Peyer's patch (tissue), 4 donors: ENCODE measurements around the gene EMC10. TPM values are rescaled to one million over a fixed set of nuclear protein-coding genes. Genes with fewer than 3 reads are reported as not detected.

ENCODE experiments used
- DNase-seq, 3 donors: peaks; one replicate each; pipeline ENCODE4 v3.0.0-alpha.2; 2017 to 2019
- H3K27ac ChIP-seq, 4 donors: fragments of 200-600 bp; sonication (generic); one replicate each; pipeline ENCODE4 v1.5.1; 2016 to 2019
- H3K27me3 ChIP-seq, 2 donors: fragments of 200-600 bp; sonication (generic); one replicate each; pipeline ENCODE4 v1.5.1; 2019
- H3K36me3 ChIP-seq, 3 donors: fragments of 200-600 bp; sonication (generic); one replicate each; pipeline ENCODE4 v1.5.1; 2016 to 2019
- H3K4me1 ChIP-seq, 4 donors: fragments of 200-600 bp; sonication (generic); one replicate each; pipeline ENCODE4 v1.5.1; 2016 to 2019
- H3K4me3 ChIP-seq, 4 donors: fragments of 200-600 bp; sonication (generic); 1 replicate in 3 of 4; 2 replicates in 1 of 4; pipeline ENCODE4 v1.5.1; 2016 to 2019; ENCODE audit warnings: mild to moderate bottlenecking in 1 of 4
- H3K9me3 ChIP-seq, 4 donors: fragments of 200-600 bp; sonication (generic); one replicate each; pipeline ENCODE4 v1.5.1; 2016 to 2019; ENCODE audit warnings: mild to moderate bottlenecking in 1 of 4
- CTCF ChIP-seq, 6 experiments: fragments of 450-650 bp in 4 of 6; fragments of 200-600 bp in 2 of 6; sonication (generic) in 1 of 6; IDR thresholded peaks; one replicate each; pipeline ENCODE4 v1.5.1; 2017 to 2019; ENCODE audit warnings: antibody characterized with exemption in 6 of 6, mild to moderate bottlenecking in 3 of 6, moderate library complexity in 1 of 6
- POLR2A ChIP-seq, 2 donors: fragments of 450-650 bp; IDR thresholded peaks; one replicate each; pipeline ENCODE4 v1.5.1; 2017; ENCODE audit warnings: antibody characterized with exemption in 2 of 2, mild to moderate bottlenecking in 2 of 2, moderate library complexity in 2 of 2
- total RNA-seq, 4 donors: library from RNA; depleted of rRNA; stranded (reverse); fragments of >200 nt; gene quantifications; one replicate each; pipeline ENCODE4 v1.1.0, GENCODE V29; 2016

EMC10 gene
- total RNA-seq, 4 donors from 2014 or later = 63.5 to 134 (median 117) TPM

GRCh38 chr19:50447750-50448149 lies 28.6 kb upstream of the EMC10 start:
- Histone ChIP-seq H3K4me1 (no peaks in the 10 kb centered on the region), H3K9me3 (no peaks in the 10 kb centered on the region), H3K27me3 (no peaks in the 10 kb centered on the region), H3K36me3 (no peaks in the 10 kb centered on the region), H3K4me3 (no peak overlapping the region), H3K27ac (no peak overlapping the region)
- no peak for TF ChIP-seq CTCF (IDR thresholded peaks at IDR 0.05)
- no peak for TF ChIP-seq POLR2A (IDR thresholded peaks at IDR 0.05)
- DNase-seq = no peak

- Histone ChIP-seq H3K27ac (no peak overlapping the region), H3K4me1 (no peaks in the 10 kb centered on the region), H3K27me3 (no peaks in the 10 kb centered on the region), H3K36me3 (no peaks in the 10 kb centered on the region), H3K4me3 (no peak overlapping the region), H3K9me3 (no peaks in the 10 kb centered on the region)
- DNase-seq = no peak
- TF ChIP-seq POLR2A (IDR thresholded peaks at IDR 0.05) = no peak
Measured at GRCh38 chr19:50449236-50449899, 26.9 kb upstream of the EMC10 start.

GRCh38 chr19:50450369-50451222 lies 25.7 kb upstream of the EMC10 start:
- H3K27me3 ChIP-seq = no peaks in the 10 kb centered on the region
- TF ChIP-seq CTCF (IDR thresholded peaks at IDR 0.05) (no peak), POLR2A (IDR thresholded peaks at IDR 0.05) (no peak)
- H3K4me1 ChIP-seq = no peaks in the 10 kb centered on the region
- H3K9me3 ChIP-seq = no peaks in the 10 kb centered on the region
- no peak overlapping the region for H3K27ac ChIP-seq
- H3K4me3 ChIP-seq = no peak overlapping the region
- DNase-seq = no peak
- H3K36me3 ChIP-seq = no peaks in the 10 kb centered on the region

GRCh38 chr19:50451223-50451534 lies 25.1 kb upstream of the EMC10 start:
- Histone ChIP-seq H3K27me3 (no peaks in the 10 kb centered on the region), H3K9me3 (no peaks in the 10 kb centered on the region), H3K4me3 (no peak overlapping the region), H3K27ac (no peak overlapping the region), H3K36me3 (no peaks in the 10 kb centered on the region), H3K4me1 (no peaks in the 10 kb centered on the region)
- no peak for DNase-seq
- TF ChIP-seq POLR2A (IDR thresholded peaks at IDR 0.05) = no peak
- TF ChIP-seq CTCF (IDR thresholded peaks at IDR 0.05) = no peak

GRCh38 chr19:50453243-50453642 lies 23.1 kb upstream of the EMC10 start:
- Histone ChIP-seq H3K4me1 (no peaks in the 10 kb centered on the region), H3K27ac (no peak overlapping the region), H3K27me3 (no peaks in the 10 kb centered on the region), H3K36me3 (no peaks in the 10 kb centered on the region), H3K9me3 (no peaks in the 10 kb centered on the region), H3K4me3 (no peak overlapping the region)
- DNase-seq = no peak
- TF ChIP-seq POLR2A (IDR thresholded peaks at IDR 0.05) (no peak), CTCF (IDR thresholded peaks at IDR 0.05) (no peak)

- DNase-seq = no peak
- Histone ChIP-seq H3K27me3 (no peaks in the 10 kb centered on the region), H3K36me3 (no peaks in the 10 kb centered on the region), H3K4me1 (peaks cover 0 to 7% (median 0%) of the 10 kb centered on the region in 4 donors), H3K4me3 (no peak overlapping the region), H3K27ac (no peak overlapping the region), H3K9me3 (no peaks in the 10 kb centered on the region)
- TF ChIP-seq CTCF (IDR thresholded peaks at IDR 0.05) (no peak), POLR2A (IDR thresholded peaks at IDR 0.05) (no peak)
Measured at GRCh38 chr19:50455992-50456391, 20.3 kb upstream of the EMC10 start.
